Osteocyte (in vitro differentiated cells): Measurements from ENCODE around the gene AP4E1. TPM values are rescaled to one million over a fixed set of nuclear protein-coding genes. Genes with fewer than 3 reads are reported as not detected.
A peak's percentile ranks its signal among the peaks of the same experiment; 100 is the strongest.

Experiments used
- DNase-seq: peaks from one replicate; pipeline ENCODE4 v3.0.0; 2021; ENCODE audit warnings: mixed read lengths; ENCODE audit not compliant: unreplicated experiment; ENCODE audit errors: extremely low spot score
- H3K27ac Mint-ChIP-seq: one replicate; pipeline ENCODE4 v1.8.0; 2021; ENCODE audit warnings: mild to moderate bottlenecking, mixed read lengths; ENCODE audit not compliant: unreplicated experiment
- H3K27me3 Mint-ChIP-seq: one replicate; pipeline ENCODE4 v1.8.0; 2021; ENCODE audit warnings: mixed read lengths; ENCODE audit not compliant: unreplicated experiment
- H3K36me3 Mint-ChIP-seq: one replicate; pipeline ENCODE4 v1.8.0; 2021; ENCODE audit warnings: mixed read lengths; ENCODE audit not compliant: unreplicated experiment
- H3K4me1 Mint-ChIP-seq: one replicate; pipeline ENCODE4 v1.8.0; 2021; ENCODE audit warnings: mixed read lengths; ENCODE audit not compliant: unreplicated experiment
- H3K4me3 Mint-ChIP-seq: one replicate; pipeline ENCODE4 v1.8.0; 2021; ENCODE audit warnings: mild to moderate bottlenecking, moderate library complexity, mixed read lengths; ENCODE audit not compliant: unreplicated experiment
- H3K9me3 Mint-ChIP-seq: one replicate; pipeline ENCODE4 v1.8.0; 2021; ENCODE audit warnings: mixed read lengths; ENCODE audit not compliant: unreplicated experiment
- CTCF ChIP-seq: fragments of 200-600 bp; sonication (generic); IDR thresholded peaks from 2 replicates; pipeline ENCODE4 v1.5.0; 2021; ENCODE audit warnings: antibody characterized with exemption, mild to moderate bottlenecking, moderate library complexity
- total RNA-seq: library from RNA; stranded (reverse); gene quantifications from 2 replicates; pipeline ENCODE4 v1.2.1, GENCODE V29; 2021

The AP4E1 gene
- total RNA-seq, 1 donor from 2014 or later = 12.3 TPM

DNA sequence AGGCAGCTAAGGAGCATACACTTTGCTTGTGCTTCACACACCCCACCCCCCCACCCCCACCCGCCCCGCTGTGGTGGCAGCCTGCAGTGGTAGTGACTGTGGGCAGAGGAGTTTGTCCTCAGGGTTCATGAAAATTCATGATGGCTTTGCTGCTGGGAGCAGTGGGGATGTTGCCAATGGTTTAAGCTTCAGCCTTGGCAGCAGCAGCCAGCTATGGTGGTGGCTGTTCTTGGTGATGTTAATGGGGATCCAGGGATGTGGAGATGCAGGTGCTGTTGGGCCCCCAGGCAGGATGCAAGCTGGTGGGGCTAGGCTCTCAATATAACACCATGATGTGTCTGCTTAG lies 130.5 kb downstream of the AP4E1 start:
- no peak for TF ChIP-seq CTCF
- DNase-seq = no peak
- Mint-ChIP-seq H3K4me3 (no peak overlapping the region), H3K27me3 (no peaks in the 10 kb centered on the region), H3K36me3 (peaks cover 1% of the 10 kb centered on the region), H3K9me3 (no peaks in the 10 kb centered on the region), H3K4me1 (peaks cover 9% of the 10 kb centered on the region), H3K27ac (no peak overlapping the region)

GRCh38 chr15:51044037-51044727 lies 135.7 kb downstream of the AP4E1 start:
- Mint-ChIP-seq H3K36me3 (no peaks in the 10 kb centered on the region), H3K4me3 (no peak overlapping the region), H3K9me3 (no peaks in the 10 kb centered on the region), H3K27ac (no peak overlapping the region), H3K27me3 (no peaks in the 10 kb centered on the region), H3K4me1 (peaks cover 16% of the 10 kb centered on the region)
- DNase-seq = peak; percentile 27
- no peak for TF ChIP-seq CTCF

DNA sequence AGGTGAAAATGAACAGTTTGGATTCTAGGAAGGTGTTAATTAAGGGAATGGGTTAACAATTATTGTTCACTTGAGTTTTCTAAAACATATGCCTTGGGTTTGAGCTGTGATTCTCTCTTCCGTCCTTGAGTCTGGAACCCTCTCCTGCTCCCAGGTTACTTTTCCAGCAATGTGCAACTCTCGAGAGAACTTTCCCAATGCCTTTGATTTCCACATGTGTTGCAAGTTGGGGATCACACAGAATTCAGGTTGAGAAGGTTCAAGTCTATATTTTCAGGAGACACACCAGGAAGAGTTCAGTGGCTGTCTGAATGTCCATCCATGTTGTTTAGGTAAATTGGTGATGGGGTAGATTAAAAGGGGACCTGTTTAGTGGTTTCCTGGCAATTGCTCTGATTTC lies 137.5 kb downstream of the AP4E1 start:
- H3K36me3 Mint-ChIP-seq = no peaks in the 10 kb centered on the region
- H3K27ac Mint-ChIP-seq = no peak overlapping the region
- TF ChIP-seq CTCF = no peak
- no peak for DNase-seq
- no peak overlapping the region for H3K4me3 Mint-ChIP-seq
- peaks cover 16% of the 10 kb centered on the region for H3K4me1 Mint-ChIP-seq
- H3K9me3 Mint-ChIP-seq = no peaks in the 10 kb centered on the region
- peaks cover 3% of the 10 kb centered on the region for H3K27me3 Mint-ChIP-seq

DNA sequence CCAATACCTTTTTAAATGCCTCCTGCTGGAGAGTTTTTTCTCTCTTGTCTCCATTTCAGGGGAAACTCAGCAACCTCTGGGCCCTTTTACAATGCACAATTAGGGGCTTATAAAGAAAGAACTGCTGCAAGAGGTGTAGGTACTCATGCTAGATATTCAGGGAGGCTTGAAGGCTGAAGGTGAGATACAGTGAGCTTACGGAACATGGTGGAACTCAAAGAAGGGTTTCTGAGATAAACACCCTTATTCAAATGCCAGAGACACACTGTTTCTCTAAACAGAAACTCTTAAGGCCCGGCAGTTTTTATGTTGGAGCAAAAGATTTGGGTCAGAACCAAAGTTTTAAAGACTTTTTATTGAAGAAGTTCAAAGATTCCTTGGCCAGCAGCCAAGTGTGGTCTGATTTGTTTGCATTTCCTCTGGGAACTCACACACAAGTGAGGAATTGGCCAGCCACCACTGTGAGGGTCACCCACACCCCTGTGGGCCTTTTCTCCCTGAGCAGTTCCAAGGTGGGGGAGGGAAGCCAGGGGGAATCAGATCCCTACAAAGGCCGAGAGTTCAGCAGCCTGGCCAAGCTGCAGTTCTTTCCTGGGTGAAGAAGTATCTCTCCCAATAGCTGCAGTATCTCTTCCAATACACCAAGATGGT lies 138.4 kb downstream of the AP4E1 start:
- Mint-ChIP-seq H3K4me3 (peak overlapping the region; percentile 7), H3K27me3 (peaks cover 8% of the 10 kb centered on the region), H3K4me1 (peaks cover 16% of the 10 kb centered on the region), H3K9me3 (no peaks in the 10 kb centered on the region), H3K27ac (no peak overlapping the region), H3K36me3 (no peaks in the 10 kb centered on the region)
- DNase-seq = no peak
- no peak for TF ChIP-seq CTCF

GRCh38 chr15:51048308-51048707 lies 139.8 kb downstream of the AP4E1 start:
- Mint-ChIP-seq H3K9me3 (no peaks in the 10 kb centered on the region), H3K36me3 (no peaks in the 10 kb centered on the region), H3K4me3 (no peak overlapping the region), H3K27ac (no peak overlapping the region), H3K27me3 (peaks cover 15% of the 10 kb centered on the region), H3K4me1 (peaks cover 16% of the 10 kb centered on the region)
- TF ChIP-seq CTCF = no peak
- peak; percentile 54 for DNase-seq
